ENCODE data around the gene YPEL1.

DNA sequence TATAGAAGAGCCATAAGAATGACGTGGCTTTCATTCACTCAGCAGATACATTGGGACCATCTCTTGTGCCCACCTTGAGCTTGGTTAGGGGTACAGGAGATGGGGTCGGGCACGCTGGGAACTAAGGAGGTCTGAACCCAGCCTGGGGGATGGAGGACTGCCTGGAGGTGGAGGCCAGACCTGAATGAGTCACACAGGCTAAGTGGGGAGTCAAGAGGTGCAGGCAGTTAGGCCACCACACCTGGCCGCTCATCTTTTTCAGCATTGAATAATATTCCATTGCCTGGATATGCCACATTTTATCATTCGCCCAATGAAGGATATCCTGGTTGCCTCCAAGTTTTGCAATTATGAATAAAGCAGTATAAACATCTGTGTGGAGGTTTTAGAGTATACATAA, 73.6 kb downstream of the YPEL1 start:
- no peak for TF ChIP-seq POLR2A (IDR thresholded peaks at IDR 0.05)
- TF ChIP-seq, protein P1, sequence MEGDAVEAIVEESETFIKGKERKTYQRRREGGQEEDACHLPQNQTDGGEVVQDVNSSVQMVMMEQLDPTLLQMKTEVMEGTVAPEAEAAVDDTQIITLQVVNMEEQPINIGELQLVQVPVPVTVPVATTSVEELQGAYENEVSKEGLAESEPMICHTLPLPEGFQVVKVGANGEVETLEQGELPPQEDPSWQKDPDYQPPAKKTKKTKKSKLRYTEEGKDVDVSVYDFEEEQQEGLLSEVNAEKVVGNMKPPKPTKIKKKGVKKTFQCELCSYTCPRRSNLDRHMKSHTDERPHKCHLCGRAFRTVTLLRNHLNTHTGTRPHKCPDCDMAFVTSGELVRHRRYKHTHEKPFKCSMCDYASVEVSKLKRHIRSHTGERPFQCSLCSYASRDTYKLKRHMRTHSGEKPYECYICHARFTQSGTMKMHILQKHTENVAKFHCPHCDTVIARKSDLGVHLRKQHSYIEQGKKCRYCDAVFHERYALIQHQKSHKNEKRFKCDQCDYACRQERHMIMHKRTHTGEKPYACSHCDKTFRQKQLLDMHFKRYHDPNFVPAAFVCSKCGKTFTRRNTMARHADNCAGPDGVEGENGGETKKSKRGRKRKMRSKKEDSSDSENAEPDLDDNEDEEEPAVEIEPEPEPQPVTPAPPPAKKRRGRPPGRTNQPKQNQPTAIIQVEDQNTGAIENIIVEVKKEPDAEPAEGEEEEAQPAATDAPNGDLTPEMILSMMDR (IDR thresholded peaks at IDR 0.05) = no peak

Measured in esophagus squamous epithelium (tissue), 4 donors.